ENCODE measurements around the gene ANKS4B. TPM values are rescaled to one million over a fixed set of nuclear protein-coding genes. Genes with fewer than 3 reads are reported as not detected.
A peak's percentile ranks its signal among the peaks of the same experiment; 100 is the strongest.

The ANKS4B gene
- total RNA-seq, 1 experiment from 2014 or later: 0.09 TPM

- no peaks in the 10 kb centered on the region for H3K79me2 ChIP-seq (ENCODE audit: insufficient read depth, low read length)
- DNase-seq: no peak
- H3K4me1 ChIP-seq (ENCODE audit: insufficient read depth, low read length): peaks cover 5% of the 10 kb centered on the region
- peaks cover 10 to 14% of the 10 kb centered on the region in 2 experiments for H3K4me1 Mint-ChIP-seq
- H2BK12ac ChIP-seq (ENCODE audit: insufficient read length, low read depth, low read length): no peak overlapping the region
- H4K8ac ChIP-seq (replicated peaks; ENCODE audit: insufficient read length, low read depth, low read length): no peak overlapping the region
- H3K18ac ChIP-seq (ENCODE audit: insufficient read length, low read depth, low read length): no peak overlapping the region
- no peak overlapping the region for H2BK5ac ChIP-seq (ENCODE audit: insufficient read length, low read length)
- H4K91ac ChIP-seq (ENCODE audit: insufficient read length, low read depth, low read length): no peak overlapping the region
- H3K27ac Mint-ChIP-seq: no peak overlapping the region
- no peaks in the 10 kb centered on the region for H3K9me3 ChIP-seq (ENCODE audit: control insufficient read depth, low read depth, low read length)
- H2BK15ac ChIP-seq (ENCODE audit: low read depth, low read length): no peak overlapping the region
- TF ChIP-seq CTCF (conservative IDR thresholded peaks at IDR 0.05): no peak
- no peaks in the 10 kb centered on the region for H3K27me3 ChIP-seq (ENCODE audit: insufficient read depth, low read length)
- no peak overlapping the region for H3K9ac ChIP-seq (ENCODE audit: extremely low read depth, insufficient read length, low read length)
- H2BK120ac ChIP-seq (ENCODE audit: low read depth, low read length, poor library complexity, severe bottlenecking): no peak overlapping the region
- H3K4me3 Mint-ChIP-seq: peak overlapping the region; percentile 72 to 83
- no peak overlapping the region for H2AFZ ChIP-seq (ENCODE audit: low read length)
- no peak overlapping the region for H3K14ac ChIP-seq (ENCODE audit: insufficient read depth, low read length)
- H3K4ac ChIP-seq (ENCODE audit: low read depth, low read length): no peak overlapping the region
- peak overlapping the region; percentile 89 for H3K4me2 ChIP-seq (ENCODE audit: insufficient read depth, insufficient read length, low read length)
- no peak overlapping the region for H2BK20ac ChIP-seq (ENCODE audit: low read depth, low read length, poor library complexity, severe bottlenecking)
- H3K27ac ChIP-seq (ENCODE audit: insufficient read length, low read depth, low read length): no peak overlapping the region
- H3K27me3 Mint-ChIP-seq (ENCODE audit: low read depth): peaks cover 20% of the 10 kb centered on the region
- H3K9me3 Mint-ChIP-seq: peaks cover 13 to 16% of the 10 kb centered on the region in 2 experiments
- H3T11ph ChIP-seq (ENCODE audit: low read length): no peak overlapping the region
- no peak overlapping the region for H2AK5ac ChIP-seq (ENCODE audit: insufficient read length, low read length)
- no peaks in the 10 kb centered on the region for H4K20me1 ChIP-seq (ENCODE audit: control insufficient read depth, insufficient read depth, insufficient read length)
- no CpG with 5 or more reads among the region's 4 CpGs for WGBS (ENCODE audit: extremely low coverage, insufficient read length, low lambda C conversion rate)
- H3K23ac ChIP-seq (ENCODE audit: insufficient read length, low read depth, low read length): no peak overlapping the region
- no peak overlapping the region for H4K5ac ChIP-seq (ENCODE audit: insufficient read length, low read depth, low read length)
- H3K23me2 ChIP-seq (ENCODE audit: insufficient read length, low read depth, low read length, poor library complexity, severe bottlenecking): peaks cover 2% of the 10 kb centered on the region
- no peaks in the 10 kb centered on the region for H3K79me1 ChIP-seq (ENCODE audit: insufficient read depth, low read depth, low read length, poor library complexity, severe bottlenecking)
- no peak overlapping the region for H3K56ac ChIP-seq (ENCODE audit: insufficient read length, low read depth, low read length)
- H3K36me3 Mint-ChIP-seq (ENCODE audit: insufficient read depth in 1 of 3, low read depth in 3 of 3): peaks cover 0 to 19% (median 0%) of the 10 kb centered on the region in 3 experiments; a peak in 2 of 7 replicates
Observed at GRCh38 chr16:21284414-21284813, 50.9 kb downstream of the ANKS4B start.
